ENCODE measurements around the gene DIAPH3. TPM values are rescaled to one million over a fixed set of nuclear protein-coding genes. Genes with fewer than 3 reads are reported as not detected.

DIAPH3 gene
- polyA plus RNA-seq, 2 of the 4 experiments (the other 2 are of a cell fraction) = 10.8 to 13.6 TPM

DNA sequence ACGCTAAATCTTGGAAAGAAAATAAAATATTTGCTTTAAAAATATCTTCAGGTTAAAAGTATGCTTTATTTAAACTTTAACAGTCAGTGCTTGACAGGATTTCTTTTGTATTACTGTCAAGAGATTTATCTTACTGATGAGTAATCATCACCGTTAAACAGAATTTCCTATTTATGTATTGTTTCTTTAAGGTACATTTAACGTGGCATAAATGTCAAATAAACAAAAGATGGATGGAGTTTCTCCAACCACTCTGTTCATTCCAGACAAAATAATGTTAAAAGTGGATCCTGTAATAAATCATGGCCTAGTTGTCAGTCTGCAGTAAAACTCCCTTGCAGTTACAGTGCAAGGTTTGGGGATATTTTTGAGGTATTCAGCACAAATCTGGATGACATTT is 298.3 kb downstream of the DIAPH3 start:
- peaks cover 4% of the 10 kb centered on the region; the same call in 1 of the 3 replicates for H3K4me1 ChIP-seq
- DNase-seq (ENCODE audit: low read depth in 1 of 2, low spot score in 1 of 2) (peak in 1 of 2 experiments; percentile 3), ATAC-seq (no peak), FAIRE-seq (no peak)
- no peak overlapping the region for H3K27ac ChIP-seq
- no peak for TF ChIP-seq ZNF302 (CRISPR knock-in tag; IDR thresholded peaks at IDR 0.05)
- TF ChIP-seq SMC3 (IDR thresholded peaks at IDR 0.05) = no peak
- TF ChIP-seq, protein P1, sequence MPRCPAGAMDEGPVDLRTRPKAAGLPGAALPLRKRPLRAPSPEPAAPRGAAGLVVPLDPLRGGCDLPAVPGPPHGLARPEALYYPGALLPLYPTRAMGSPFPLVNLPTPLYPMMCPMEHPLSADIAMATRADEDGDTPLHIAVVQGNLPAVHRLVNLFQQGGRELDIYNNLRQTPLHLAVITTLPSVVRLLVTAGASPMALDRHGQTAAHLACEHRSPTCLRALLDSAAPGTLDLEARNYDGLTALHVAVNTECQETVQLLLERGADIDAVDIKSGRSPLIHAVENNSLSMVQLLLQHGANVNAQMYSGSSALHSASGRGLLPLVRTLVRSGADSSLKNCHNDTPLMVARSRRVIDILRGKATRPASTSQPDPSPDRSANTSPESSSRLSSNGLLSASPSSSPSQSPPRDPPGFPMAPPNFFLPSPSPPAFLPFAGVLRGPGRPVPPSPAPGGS (IDR thresholded peaks at IDR 0.05) = no peak
- TF ChIP-seq HEYL (CRISPR knock-in tag; IDR thresholded peaks at IDR 0.05) = no peak
- TF ChIP-seq, protein P2, sequence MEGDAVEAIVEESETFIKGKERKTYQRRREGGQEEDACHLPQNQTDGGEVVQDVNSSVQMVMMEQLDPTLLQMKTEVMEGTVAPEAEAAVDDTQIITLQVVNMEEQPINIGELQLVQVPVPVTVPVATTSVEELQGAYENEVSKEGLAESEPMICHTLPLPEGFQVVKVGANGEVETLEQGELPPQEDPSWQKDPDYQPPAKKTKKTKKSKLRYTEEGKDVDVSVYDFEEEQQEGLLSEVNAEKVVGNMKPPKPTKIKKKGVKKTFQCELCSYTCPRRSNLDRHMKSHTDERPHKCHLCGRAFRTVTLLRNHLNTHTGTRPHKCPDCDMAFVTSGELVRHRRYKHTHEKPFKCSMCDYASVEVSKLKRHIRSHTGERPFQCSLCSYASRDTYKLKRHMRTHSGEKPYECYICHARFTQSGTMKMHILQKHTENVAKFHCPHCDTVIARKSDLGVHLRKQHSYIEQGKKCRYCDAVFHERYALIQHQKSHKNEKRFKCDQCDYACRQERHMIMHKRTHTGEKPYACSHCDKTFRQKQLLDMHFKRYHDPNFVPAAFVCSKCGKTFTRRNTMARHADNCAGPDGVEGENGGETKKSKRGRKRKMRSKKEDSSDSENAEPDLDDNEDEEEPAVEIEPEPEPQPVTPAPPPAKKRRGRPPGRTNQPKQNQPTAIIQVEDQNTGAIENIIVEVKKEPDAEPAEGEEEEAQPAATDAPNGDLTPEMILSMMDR (IDR thresholded peaks at IDR 0.05) = no peak
- TF ChIP-seq BHLHE40 (IDR thresholded peaks at IDR 0.05; ENCODE audit: low read depth, low read length) = no peak
- no peak for TF ChIP-seq POLR2AphosphoS2 (conservative IDR thresholded peaks at IDR 0.05; ENCODE audit: low read length)
- TF ChIP-seq, protein P3, sequence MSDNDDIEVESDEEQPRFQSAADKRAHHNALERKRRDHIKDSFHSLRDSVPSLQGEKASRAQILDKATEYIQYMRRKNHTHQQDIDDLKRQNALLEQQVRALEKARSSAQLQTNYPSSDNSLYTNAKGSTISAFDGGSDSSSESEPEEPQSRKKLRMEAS (IDR thresholded peaks at IDR 0.05) = no peak
- TF ChIP-seq CEBPB (IDR thresholded peaks at IDR 0.05) = no peak
- TF ChIP-seq ZSCAN20 (CRISPR knock-in tag; IDR thresholded peaks at IDR 0.05) = no peak
- TF ChIP-seq, protein P4, sequence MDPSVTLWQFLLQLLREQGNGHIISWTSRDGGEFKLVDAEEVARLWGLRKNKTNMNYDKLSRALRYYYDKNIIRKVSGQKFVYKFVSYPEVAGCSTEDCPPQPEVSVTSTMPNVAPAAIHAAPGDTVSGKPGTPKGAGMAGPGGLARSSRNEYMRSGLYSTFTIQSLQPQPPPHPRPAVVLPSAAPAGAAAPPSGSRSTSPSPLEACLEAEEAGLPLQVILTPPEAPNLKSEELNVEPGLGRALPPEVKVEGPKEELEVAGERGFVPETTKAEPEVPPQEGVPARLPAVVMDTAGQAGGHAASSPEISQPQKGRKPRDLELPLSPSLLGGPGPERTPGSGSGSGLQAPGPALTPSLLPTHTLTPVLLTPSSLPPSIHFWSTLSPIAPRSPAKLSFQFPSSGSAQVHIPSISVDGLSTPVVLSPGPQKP (IDR thresholded peaks at IDR 0.05; ENCODE audit: low read depth, low read length) = no peak
- TF ChIP-seq CBX8 (IDR thresholded peaks at IDR 0.05) = no peak
- no peak for TF ChIP-seq JUNB (IDR thresholded peaks at IDR 0.05)
- TF ChIP-seq GATA3 (IDR thresholded peaks at IDR 0.05; ENCODE audit: borderline replicate concordance) = no peak
- TF ChIP-seq EP300 (IDR thresholded peaks at IDR 0.05) = no peak
- TF ChIP-seq POLR2A (IDR thresholded peaks at IDR 0.05; ENCODE audit: low read length) = no peak
- no peak for TF ChIP-seq FOSB (CRISPR knock-in tag; IDR thresholded peaks at IDR 0.05)
- TF ChIP-seq, protein P5, sequence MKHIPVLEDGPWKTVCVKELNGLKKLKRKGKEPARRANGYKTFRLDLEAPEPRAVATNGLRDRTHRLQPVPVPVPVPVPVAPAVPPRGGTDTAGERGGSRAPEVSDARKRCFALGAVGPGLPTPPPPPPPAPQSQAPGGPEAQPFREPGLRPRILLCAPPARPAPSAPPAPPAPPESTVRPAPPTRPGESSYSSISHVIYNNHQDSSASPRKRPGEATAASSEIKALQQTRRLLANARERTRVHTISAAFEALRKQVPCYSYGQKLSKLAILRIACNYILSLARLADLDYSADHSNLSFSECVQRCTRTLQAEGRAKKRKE (CRISPR knock-in tag; IDR thresholded peaks at IDR 0.05; ENCODE audit: low read depth) = no peak
- TF ChIP-seq, protein P6, sequence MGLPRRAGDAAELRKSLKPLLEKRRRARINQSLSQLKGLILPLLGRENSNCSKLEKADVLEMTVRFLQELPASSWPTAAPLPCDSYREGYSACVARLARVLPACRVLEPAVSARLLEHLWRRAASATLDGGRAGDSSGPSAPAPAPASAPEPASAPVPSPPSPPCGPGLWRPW (IDR thresholded peaks at IDR 0.05) = no peak
- TF ChIP-seq, protein P7, sequence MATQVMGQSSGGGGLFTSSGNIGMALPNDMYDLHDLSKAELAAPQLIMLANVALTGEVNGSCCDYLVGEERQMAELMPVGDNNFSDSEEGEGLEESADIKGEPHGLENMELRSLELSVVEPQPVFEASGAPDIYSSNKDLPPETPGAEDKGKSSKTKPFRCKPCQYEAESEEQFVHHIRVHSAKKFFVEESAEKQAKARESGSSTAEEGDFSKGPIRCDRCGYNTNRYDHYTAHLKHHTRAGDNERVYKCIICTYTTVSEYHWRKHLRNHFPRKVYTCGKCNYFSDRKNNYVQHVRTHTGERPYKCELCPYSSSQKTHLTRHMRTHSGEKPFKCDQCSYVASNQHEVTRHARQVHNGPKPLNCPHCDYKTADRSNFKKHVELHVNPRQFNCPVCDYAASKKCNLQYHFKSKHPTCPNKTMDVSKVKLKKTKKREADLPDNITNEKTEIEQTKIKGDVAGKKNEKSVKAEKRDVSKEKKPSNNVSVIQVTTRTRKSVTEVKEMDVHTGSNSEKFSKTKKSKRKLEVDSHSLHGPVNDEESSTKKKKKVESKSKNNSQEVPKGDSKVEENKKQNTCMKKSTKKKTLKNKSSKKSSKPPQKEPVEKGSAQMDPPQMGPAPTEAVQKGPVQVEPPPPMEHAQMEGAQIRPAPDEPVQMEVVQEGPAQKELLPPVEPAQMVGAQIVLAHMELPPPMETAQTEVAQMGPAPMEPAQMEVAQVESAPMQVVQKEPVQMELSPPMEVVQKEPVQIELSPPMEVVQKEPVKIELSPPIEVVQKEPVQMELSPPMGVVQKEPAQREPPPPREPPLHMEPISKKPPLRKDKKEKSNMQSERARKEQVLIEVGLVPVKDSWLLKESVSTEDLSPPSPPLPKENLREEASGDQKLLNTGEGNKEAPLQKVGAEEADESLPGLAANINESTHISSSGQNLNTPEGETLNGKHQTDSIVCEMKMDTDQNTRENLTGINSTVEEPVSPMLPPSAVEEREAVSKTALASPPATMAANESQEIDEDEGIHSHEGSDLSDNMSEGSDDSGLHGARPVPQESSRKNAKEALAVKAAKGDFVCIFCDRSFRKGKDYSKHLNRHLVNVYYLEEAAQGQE (IDR thresholded peaks at IDR 0.05) = no peak
- no peak overlapping the region for H3K4me2 ChIP-seq
- CTCF ChIA-PET = no interaction called here
- WGBS (ENCODE audit: missing lambda C conversion rate) = 0% methylated on average over 3 of the region's 3 CpGs
- H3K4me3 ChIP-seq = no peak overlapping the region
- POLR2A ChIA-PET = no interaction called here
- H3K9me3 ChIP-seq = no peaks in the 10 kb centered on the region
